Measurements from ENCODE around the gene CD109.
"Not testable (repeated sequence)": the region's sequence is repeated elsewhere in the genome, so short reads cannot be mapped to it uniquely, and the experiment has no call there.

CD109 gene

DNA sequence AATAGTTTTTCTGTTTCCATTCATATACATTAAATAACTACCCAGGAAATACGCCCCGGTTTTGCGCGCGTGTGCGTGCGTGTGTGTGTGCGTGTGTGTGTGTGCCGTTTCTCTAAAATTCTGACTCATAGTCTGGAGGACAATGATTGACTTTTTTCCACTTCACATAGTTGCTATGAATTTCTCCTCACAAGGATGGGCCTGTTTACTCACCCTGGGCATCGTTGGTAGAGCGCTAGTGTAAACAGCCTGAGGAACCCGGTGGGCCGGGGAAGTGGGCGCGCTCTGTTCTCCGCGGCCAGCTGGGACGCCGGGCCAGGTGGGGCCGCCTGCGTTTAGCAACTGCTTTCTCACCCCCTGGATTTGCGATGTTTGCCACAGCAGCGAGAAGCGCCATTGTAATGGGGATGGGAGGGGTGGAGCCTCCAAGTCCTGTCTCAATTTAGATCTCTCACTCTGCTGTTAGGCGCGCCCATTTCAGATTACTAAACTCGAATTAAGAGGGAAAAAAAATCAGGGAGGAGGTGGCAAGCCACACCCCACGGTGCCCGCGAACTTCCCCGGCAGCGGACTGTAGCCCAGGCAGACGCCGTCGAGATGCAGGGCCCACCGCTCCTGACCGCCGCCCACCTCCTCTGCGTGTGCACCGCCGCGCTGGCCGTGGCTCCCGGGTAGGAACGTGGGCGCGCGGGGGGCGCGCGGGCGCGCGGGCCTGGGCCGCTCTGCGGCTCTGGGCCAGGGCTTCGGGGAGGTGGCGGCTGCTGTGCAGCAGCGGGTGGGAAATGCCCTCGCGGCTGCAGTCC lies at the start of gene CD109:
Gene CD109, plus strand, starts transcription at position 585 of the 803 bp plus-strand sequence. Its CDS starts 13 bp downstream, at position 598.
- peak in 1 of 2 donors; percentile 22 for DNase-seq (ENCODE audit: low read depth in 2 of 2, low spot score in 1 of 2)

DNA sequence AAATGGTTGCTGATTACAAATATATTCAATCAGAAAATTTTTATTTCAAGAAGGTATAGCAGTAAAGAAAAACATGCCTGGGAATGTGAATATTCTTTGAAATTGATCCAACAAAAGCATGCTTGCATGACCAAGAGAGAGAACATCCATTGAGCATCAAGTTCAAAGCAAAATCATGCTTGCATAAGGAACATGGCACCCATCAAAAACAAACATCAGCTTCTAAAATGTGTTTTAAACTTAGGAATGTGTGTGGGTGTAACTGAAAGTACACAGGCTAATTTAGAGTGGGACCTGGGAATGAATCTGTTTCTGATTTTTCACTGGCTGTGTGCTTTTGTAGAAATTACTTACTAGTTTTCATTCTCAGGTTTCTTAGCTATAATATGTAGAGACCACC lies 47.8 kb upstream of the CD109 start:
- DNase-seq (ENCODE audit: low read depth in 2 of 2, low spot score in 1 of 2) = no peak

DNA sequence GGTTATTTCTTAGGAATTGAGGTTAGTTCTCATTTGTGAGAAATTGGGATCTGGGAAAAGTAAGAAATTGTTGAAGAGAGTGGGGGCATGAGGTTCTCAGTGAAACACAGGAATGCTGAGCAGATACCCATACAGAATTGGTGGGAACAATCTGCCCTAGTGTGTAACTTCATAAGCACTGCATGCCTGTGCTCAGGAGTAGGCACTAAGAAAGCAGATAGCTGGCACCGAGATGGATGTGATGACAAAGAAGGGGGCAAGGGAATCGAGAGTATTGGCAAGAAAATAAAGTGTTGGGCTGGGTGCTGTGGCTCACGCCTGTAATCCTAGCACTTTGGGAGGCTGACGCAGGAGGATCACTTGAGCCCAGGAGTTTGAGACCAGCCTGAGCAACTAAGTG lies 46.2 kb upstream of the CD109 start:
- no peak for DNase-seq (ENCODE audit: low read depth in 2 of 2, low spot score in 1 of 2)

DNA sequence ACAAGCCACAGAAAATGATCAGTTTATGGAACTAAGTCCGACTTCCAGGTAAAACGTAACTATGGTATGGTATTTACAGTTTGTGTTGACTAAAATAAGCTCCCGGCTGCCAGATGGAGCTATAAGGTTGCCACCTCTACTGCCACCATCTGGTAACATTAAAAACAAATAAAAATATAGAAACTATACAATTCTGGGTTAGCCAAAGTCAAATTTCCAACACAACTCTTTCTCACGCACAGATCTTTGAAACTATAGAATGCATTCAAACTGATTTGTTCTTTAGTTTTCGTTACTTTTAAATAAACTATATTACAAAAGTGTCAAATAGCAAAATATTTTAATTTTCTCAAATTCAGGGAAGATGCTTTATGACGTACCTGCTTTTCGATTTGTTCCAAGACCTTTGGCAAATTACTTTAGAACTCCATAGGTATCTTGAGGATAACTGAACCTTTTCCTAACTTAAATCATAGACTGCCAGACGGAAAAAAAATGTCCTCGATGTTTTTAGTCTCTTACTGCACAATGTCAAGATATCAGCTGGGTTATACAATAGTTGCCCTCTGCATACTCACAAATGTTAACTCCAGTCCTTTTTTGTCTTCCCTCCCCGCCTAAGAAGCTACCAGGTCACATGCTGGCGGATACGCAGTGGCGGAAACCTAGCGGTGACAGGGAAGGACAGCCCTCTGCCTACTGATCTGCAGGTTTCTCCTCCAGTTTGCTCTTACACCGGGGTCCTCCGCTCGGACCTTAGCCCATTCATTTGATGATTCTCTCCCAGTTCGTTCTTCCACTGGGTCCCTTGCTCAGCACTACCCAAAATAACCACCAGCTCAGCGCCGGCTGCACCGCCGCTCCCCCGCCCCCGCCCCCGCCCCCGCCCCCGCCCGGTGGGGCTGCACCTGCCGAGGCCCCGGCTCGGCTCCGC lies 43.1 kb upstream of the CD109 start:
- DNase-seq (ENCODE audit: low read depth in 2 of 2, low spot score in 1 of 2) = peak in 1 of 2 donors; percentile 28

GRCh38 chr6:73653571-73654424 lies 42.2 kb upstream of the CD109 start, which contains the start of gene SLC17A5:
SLC17A5 (minus strand) TSS chr6:73653992; CDS start chr6:73653886, 106 bp downstream.
- peak; percentile 66 to 77 for DNase-seq (ENCODE audit: low read depth in 2 of 2, low spot score in 1 of 2)

GRCh38 chr6:73655341-73655917 lies 40.6 kb upstream of the CD109 start:
- no peak for DNase-seq (ENCODE audit: low read depth in 2 of 2, low spot score in 1 of 2)

DNA sequence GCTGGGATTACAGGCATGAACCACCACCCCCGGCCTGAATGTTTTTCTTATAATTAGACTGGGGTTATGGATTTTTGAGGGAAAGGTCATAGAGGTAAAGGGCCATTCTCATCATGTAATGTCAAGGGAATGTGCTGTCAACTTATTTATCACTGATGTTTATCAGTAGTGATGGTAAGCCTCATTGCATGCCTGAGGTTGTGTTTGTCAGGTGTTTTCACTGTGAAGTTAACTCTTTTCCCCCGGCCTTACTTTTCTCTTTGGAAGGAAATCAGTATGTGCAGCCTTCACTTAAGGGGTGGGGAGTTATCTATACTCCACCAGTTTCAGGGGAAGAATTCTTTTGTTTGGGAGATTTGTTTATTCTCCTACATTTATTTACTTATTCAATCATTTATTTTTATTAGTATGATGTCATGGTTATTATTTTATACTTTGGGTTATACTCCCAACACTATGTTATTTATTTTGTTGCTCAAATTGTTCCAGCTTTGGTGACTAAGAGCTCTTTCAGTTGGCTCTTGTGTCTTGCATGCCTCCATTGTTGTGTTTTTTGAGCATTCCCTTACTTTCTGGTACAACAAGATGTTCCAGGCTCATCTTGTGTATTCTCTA lies 39.4 kb upstream of the CD109 start:
- DNase-seq (ENCODE audit: low read depth in 2 of 2, low spot score in 1 of 2) = no peak

- no peak for DNase-seq (ENCODE audit: low read depth in 2 of 2, low spot score in 1 of 2)
Observed at GRCh38 chr6:73657201-73657600, 38.8 kb upstream of the CD109 start.

- no peak for DNase-seq (ENCODE audit: low read depth in 2 of 2, low spot score in 1 of 2)
Observed at GRCh38 chr6:73664701-73665100, 31.3 kb upstream of the CD109 start.

GRCh38 chr6:73665686-73666319 lies 30.2 kb upstream of the CD109 start:
- DNase-seq (ENCODE audit: low read depth in 2 of 2, low spot score in 1 of 2) = no peak

- no peak for DNase-seq (ENCODE audit: low read depth in 2 of 2, low spot score in 1 of 2)
Observed at GRCh38 chr6:73666393-73666792, 29.6 kb upstream of the CD109 start.

- no peak for DNase-seq (ENCODE audit: low read depth in 2 of 2, low spot score in 1 of 2)
Observed at GRCh38 chr6:73667798-73668197, 28.2 kb upstream of the CD109 start.

DNA sequence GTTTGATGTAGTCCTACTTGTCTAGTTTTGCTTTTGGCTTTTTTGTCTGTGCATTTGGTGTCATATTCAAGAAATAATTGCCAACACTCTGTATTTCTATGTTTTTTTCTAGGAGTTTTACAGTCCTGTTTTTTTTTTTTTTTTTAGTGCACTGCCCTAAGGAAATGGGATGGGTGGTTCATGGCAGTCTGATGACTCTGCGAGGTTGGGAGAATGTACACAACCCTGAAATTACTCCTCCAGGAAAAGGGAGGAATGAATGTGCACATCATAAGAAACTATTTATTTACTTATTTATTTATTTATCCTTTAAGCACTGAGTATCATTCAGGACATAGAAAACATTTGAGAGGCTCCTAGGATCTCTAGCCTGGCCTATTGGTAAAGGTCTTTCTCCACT lies 27.0 kb upstream of the CD109 start:
- no peak for DNase-seq (ENCODE audit: low read depth in 2 of 2, low spot score in 1 of 2)

DNA sequence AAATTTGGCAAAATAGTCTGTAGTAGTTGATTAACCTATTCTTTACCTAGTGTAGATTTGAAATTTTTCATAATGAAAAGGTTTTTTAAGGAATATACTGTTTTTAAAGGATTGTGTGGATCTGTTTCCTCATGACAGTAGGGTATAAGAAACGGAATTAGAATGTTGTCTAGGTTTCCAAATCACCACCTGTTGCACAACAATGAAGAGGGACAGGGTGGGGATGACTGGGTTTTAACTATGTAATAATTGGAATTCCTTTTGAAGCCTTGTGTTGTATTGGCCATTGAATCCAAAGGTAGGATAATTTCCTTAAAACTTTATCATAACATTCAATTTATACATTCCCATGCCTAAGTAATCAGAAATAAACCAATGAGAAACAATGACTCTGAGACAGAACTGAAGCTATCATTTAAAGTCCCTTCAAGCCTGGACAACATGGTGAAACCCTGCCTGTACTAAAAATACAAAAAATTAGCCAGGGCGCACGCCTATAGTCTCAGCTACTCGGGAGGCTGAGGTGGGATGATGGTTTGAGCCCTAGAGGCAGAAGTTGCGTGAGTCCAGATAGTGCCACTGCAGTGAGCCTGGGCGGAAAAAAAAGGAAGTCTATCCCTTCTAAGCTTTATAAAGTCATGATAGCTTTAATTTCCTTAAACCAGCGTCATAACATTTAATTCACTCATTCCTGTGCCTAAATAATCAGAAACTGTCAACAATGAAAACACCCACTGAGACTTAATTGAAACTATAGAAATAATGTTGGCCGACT lies 23.9 kb upstream of the CD109 start:
- no peak for DNase-seq (ENCODE audit: low read depth in 2 of 2, low spot score in 1 of 2)

GRCh38 chr6:73675466-73676098 lies 20.4 kb upstream of the CD109 start:
- peak; percentile 48 to 53 for DNase-seq (ENCODE audit: low read depth in 2 of 2, low spot score in 1 of 2)

DNA sequence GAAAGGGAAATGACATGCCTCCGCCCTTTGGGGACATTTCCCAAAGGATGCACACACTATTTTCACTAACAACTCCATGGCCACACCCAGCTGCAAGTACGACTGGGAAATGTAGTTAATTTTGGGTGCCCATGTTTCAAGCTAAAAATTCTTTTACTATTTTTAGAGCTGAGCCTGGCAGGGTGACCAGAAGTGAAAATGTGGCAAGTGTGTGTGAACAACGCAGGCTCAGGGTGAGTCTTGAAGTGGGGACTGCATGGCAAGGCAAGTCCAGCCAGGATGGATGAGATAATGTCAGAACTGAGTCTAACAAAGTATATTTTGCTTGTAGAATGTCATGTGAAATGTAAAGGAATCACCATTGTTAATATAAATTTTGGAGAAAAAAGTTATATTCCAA lies 17.0 kb upstream of the CD109 start:
- DNase-seq (ENCODE audit: low read depth in 2 of 2, low spot score in 1 of 2) = no peak

- not testable (repeated sequence) for DNase-seq (ENCODE audit: low read depth in 2 of 2, low spot score in 1 of 2)
Observed at GRCh38 chr6:73679846-73680245, 16.2 kb upstream of the CD109 start.

DNA sequence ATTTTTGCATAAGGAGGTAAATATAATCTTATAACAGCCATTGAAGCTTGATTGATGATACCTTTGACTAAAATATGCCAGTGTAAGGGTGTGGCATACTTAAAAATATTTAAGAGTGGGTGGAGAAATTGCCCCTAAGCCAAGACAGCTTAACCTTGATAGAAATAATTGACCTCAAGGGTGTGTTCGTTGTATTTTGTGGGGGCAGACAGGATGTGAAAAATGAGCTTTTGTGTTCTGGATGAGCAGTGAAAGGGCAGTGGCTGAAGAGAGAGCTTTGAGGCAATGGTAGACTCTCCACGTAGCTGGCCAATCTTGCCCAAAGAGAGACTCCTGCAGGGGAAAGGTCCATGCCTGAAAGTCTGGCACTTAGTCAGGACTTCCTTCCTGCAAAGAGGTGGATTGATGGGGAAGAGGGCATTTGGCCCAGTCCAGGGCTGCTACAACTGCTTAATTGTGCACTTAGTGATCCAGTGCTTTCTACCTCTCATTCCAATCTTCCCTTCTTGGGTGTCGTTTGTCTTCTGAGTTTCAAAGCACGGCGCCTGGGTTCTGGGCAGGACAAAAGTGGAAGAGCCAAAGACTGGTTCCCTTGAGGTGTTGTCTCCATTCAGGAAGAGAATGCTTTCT lies 15.6 kb upstream of the CD109 start:
- no peak for DNase-seq (ENCODE audit: low read depth in 2 of 2, low spot score in 1 of 2)
